ENCODE data around the gene PLS3. TPM values are rescaled to one million over a fixed set of nuclear protein-coding genes. Genes with fewer than 3 reads are reported as not detected.

PLS3 gene
- total and polyA plus RNA-seq, 9 of the 15 experiments (the other 6 are each of a cell fraction or from before 2014, with no cell fraction given): 0.03 to 0.42 (median 0.03) TPM; not detected in 4

GRCh38 chrX:115589419-115589818 is 28.4 kb downstream of the PLS3 start:
- ATAC-seq (no peak), DNase-seq (ENCODE audit: extremely low read depth in 1 of 4, low spot score in 3 of 4) (no peak), FAIRE-seq (no peak)
- H3K79me2 ChIP-seq (ENCODE audit: control insufficient read depth, insufficient read depth, low read length): no peaks in the 10 kb centered on the region
- peaks cover 0 to 8% of the 10 kb centered on the region in 2 experiments; a peak in 2 of 5 replicates for H3K27me3 ChIP-seq (ENCODE audit: control insufficient read depth in 2 of 2, insufficient read depth in 2 of 2, low read length in 2 of 2)
- POLR2A ChIA-PET: interaction anchor here (0.6 kb wide), 1 partner anchor 18 kb away, joined by 3 read pairs; no protein-coding TSS in a partner anchor
- no peaks in the 10 kb centered on the region for H3K4me1 ChIP-seq (replicated peaks in 1 of 2; ENCODE audit: control insufficient read depth in 2 of 2, insufficient read depth in 2 of 2, low read length in 2 of 2)
- no peak for TF ChIP-seq TBL1XR1 (IDR thresholded peaks at IDR 0.05; ENCODE audit: low read length in 2 of 2)
- TF ChIP-seq ZNF23 (CRISPR knock-in tag; IDR thresholded peaks at IDR 0.05): no peak
- TF ChIP-seq ATF1 (CRISPR knock-in tag; IDR thresholded peaks at IDR 0.05): no peak
- TF ChIP-seq ATF1 (tag; IDR thresholded peaks at IDR 0.05): no peak
- TF ChIP-seq, protein P1, sequence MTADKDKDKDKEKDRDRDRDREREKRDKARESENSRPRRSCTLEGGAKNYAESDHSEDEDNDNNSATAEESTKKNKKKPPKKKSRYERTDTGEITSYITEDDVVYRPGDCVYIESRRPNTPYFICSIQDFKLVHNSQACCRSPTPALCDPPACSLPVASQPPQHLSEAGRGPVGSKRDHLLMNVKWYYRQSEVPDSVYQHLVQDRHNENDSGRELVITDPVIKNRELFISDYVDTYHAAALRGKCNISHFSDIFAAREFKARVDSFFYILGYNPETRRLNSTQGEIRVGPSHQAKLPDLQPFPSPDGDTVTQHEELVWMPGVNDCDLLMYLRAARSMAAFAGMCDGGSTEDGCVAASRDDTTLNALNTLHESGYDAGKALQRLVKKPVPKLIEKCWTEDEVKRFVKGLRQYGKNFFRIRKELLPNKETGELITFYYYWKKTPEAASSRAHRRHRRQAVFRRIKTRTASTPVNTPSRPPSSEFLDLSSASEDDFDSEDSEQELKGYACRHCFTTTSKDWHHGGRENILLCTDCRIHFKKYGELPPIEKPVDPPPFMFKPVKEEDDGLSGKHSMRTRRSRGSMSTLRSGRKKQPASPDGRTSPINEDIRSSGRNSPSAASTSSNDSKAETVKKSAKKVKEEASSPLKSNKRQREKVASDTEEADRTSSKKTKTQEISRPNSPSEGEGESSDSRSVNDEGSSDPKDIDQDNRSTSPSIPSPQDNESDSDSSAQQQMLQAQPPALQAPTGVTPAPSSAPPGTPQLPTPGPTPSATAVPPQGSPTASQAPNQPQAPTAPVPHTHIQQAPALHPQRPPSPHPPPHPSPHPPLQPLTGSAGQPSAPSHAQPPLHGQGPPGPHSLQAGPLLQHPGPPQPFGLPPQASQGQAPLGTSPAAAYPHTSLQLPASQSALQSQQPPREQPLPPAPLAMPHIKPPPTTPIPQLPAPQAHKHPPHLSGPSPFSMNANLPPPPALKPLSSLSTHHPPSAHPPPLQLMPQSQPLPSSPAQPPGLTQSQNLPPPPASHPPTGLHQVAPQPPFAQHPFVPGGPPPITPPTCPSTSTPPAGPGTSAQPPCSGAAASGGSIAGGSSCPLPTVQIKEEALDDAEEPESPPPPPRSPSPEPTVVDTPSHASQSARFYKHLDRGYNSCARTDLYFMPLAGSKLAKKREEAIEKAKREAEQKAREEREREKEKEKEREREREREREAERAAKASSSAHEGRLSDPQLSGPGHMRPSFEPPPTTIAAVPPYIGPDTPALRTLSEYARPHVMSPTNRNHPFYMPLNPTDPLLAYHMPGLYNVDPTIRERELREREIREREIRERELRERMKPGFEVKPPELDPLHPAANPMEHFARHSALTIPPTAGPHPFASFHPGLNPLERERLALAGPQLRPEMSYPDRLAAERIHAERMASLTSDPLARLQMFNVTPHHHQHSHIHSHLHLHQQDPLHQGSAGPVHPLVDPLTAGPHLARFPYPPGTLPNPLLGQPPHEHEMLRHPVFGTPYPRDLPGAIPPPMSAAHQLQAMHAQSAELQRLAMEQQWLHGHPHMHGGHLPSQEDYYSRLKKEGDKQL (CRISPR knock-in tag; IDR thresholded peaks at IDR 0.05; ENCODE audit: borderline replicate concordance): no peak
- no peak for TF ChIP-seq ZBTB26 (CRISPR knock-in tag; IDR thresholded peaks at IDR 0.05)
- no peak for TF ChIP-seq KAT7 (CRISPR knock-in tag; IDR thresholded peaks at IDR 0.05; ENCODE audit: borderline replicate concordance)
- TF ChIP-seq ZNF263 (CRISPR knock-in tag; IDR thresholded peaks at IDR 0.05; ENCODE audit: borderline replicate concordance): no peak
- no peak for TF ChIP-seq L3MBTL2 (IDR thresholded peaks at IDR 0.05)
- TF ChIP-seq GTF2E2 (tag; IDR thresholded peaks at IDR 0.05): no peak
- TF ChIP-seq, protein P2, sequence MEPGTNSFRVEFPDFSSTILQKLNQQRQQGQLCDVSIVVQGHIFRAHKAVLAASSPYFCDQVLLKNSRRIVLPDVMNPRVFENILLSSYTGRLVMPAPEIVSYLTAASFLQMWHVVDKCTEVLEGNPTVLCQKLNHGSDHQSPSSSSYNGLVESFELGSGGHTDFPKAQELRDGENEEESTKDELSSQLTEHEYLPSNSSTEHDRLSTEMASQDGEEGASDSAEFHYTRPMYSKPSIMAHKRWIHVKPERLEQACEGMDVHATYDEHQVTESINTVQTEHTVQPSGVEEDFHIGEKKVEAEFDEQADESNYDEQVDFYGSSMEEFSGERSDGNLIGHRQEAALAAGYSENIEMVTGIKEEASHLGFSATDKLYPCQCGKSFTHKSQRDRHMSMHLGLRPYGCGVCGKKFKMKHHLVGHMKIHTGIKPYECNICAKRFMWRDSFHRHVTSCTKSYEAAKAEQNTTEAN (CRISPR knock-in tag; IDR thresholded peaks at IDR 0.05): no peak
- no peak for TF ChIP-seq CEBPB (tag; IDR thresholded peaks at IDR 0.05)
- TF ChIP-seq BRD9 (IDR thresholded peaks at IDR 0.05; ENCODE audit: low read depth, partially characterized antibody): no peak
- TF ChIP-seq TSC22D4 (tag; IDR thresholded peaks at IDR 0.05): no peak
- no peak for TF ChIP-seq PCBP1 (IDR thresholded peaks at IDR 0.05; ENCODE audit: low read depth, low read length, poor library complexity, severe bottlenecking)
- intact Hi-C loops (cut with micrococcal nuclease): no loop called here
- no peak overlapping the region for H2AFZ ChIP-seq (ENCODE audit: low read depth, low read length)
- no peaks in the 10 kb centered on the region for H3K9me3 ChIP-seq (replicated peaks; ENCODE audit: control insufficient read depth, insufficient read depth, low read depth, low read length)
- H3K4me3 ChIP-seq: no peak overlapping the region
- H4K20me1 ChIP-seq (replicated peaks; ENCODE audit: control insufficient read depth, insufficient read depth, low read length): no peaks in the 10 kb centered on the region
- in situ Hi-C loops (cut with MboI): no loop called here
- WGBS (ENCODE audit: insufficient coverage, low coverage, missing lambda C conversion rate): 0% methylated on average over 4 of the region's 4 CpGs
- CTCF ChIA-PET (ENCODE audit: low intra/inter-chr PET ratio): no interaction called here
- no peak overlapping the region for H3K4me2 ChIP-seq (ENCODE audit: insufficient read depth, low read length)
- H3K9ac ChIP-seq (ENCODE audit: insufficient read depth in 1 of 2, low read depth in 2 of 2, low read length in 2 of 2): no peak overlapping the region
- H3K9me1 ChIP-seq (ENCODE audit: control insufficient read depth, insufficient read depth, low read length): no peaks in the 10 kb centered on the region
- no peak overlapping the region for H3K27ac ChIP-seq (ENCODE audit: extremely low read depth, low read depth, low read length)
- no TSS peak for BruUV-seq (replicated peaks)
- H3K36me3 ChIP-seq (ENCODE audit: control insufficient read depth, insufficient read depth, low read length): no peaks in the 10 kb centered on the region
